ENCODE measurements around the gene TUBA1C. TPM values are rescaled to one million over a fixed set of nuclear protein-coding genes. Genes with fewer than 3 reads are reported as not detected.
"Not testable (repeated sequence)": the region's sequence is repeated elsewhere in the genome, so short reads cannot be mapped to it uniquely, and the experiment has no call there.

Gene TUBA1C
- total and polyA plus RNA-seq, 5 experiments from 2014 or later = 17.5 to 25.4 (median 23.5) TPM

- no peak overlapping the region for H3K27ac Mint-ChIP-seq
- peaks cover 26 to 71% (median 35%) of the 10 kb centered on the region in 5 donors for H3K27me3 Mint-ChIP-seq
- no peaks in the 10 kb centered on the region for H3K9me3 Mint-ChIP-seq
- POLR2A ChIA-PET = no interaction called here
- no peak overlapping the region for H3K4me3 Mint-ChIP-seq
- no peaks in the 10 kb centered on the region for H3K4me1 Mint-ChIP-seq
- ATAC-seq = no peak
- no peaks in the 10 kb centered on the region for H3K36me3 Mint-ChIP-seq
- DNase-seq = no peak
Observed at GRCh38 chr12:49305762-49306510, 41.1 kb downstream of the TUBA1C start.

GRCh38 chr12:49309386-49309785 lies 44.5 kb downstream of the TUBA1C start:
- H3K9me3 Mint-ChIP-seq = no peaks in the 10 kb centered on the region
- no peaks in the 10 kb centered on the region for H3K4me1 Mint-ChIP-seq
- POLR2A ChIA-PET = no interaction called here
- H3K27ac Mint-ChIP-seq = peak overlapping the region in 1 of 10 donors; percentile 34
- no peak overlapping the region for H3K4me3 Mint-ChIP-seq
- no peak for DNase-seq
- ATAC-seq = no peak
- no peaks in the 10 kb centered on the region for H3K36me3 Mint-ChIP-seq
- peaks cover 14 to 54% (median 23%) of the 10 kb centered on the region in 5 donors for H3K27me3 Mint-ChIP-seq

- H3K27ac Mint-ChIP-seq, H3K4me1 Mint-ChIP-seq, POLR2A ChIA-PET, H3K36me3 Mint-ChIP-seq, DNase-seq, H3K9me3 Mint-ChIP-seq, H3K4me3 Mint-ChIP-seq, ATAC-seq: not testable (repeated sequence)
- H3K27me3 Mint-ChIP-seq = peaks cover 13 to 52% (median 22%) of the 10 kb centered on the region in 5 donors
Observed at GRCh38 chr12:49310451-49311000, 45.6 kb downstream of the TUBA1C start.

- Mint-ChIP-seq H3K27ac (peak overlapping the region in 1 of 10 donors; percentile 47), H3K4me1 (no peaks in the 10 kb centered on the region)
Observed at GRCh38 chr12:49314811-49315210, 49.9 kb downstream of the TUBA1C start.

GRCh38 chr12:49317118-49317517 lies 52.2 kb downstream of the TUBA1C start:
- peaks cover 2 to 14% (median 3%) of the 10 kb centered on the region in 5 donors for H3K27me3 Mint-ChIP-seq
- H3K9me3 Mint-ChIP-seq, H3K4me3 Mint-ChIP-seq, H3K27ac Mint-ChIP-seq, DNase-seq, ATAC-seq, H3K4me1 Mint-ChIP-seq, H3K36me3 Mint-ChIP-seq, POLR2A ChIA-PET: not testable (repeated sequence)

More at GRCh38 chr12:49314811-49315210, 49.9 kb downstream of the TUBA1C start:
- no peaks in the 10 kb centered on the region for H3K9me3 Mint-ChIP-seq
- POLR2A ChIA-PET = interaction anchor here (0.7 kb wide), 1 partner anchor 21 kb away, joined by 3 read pairs; no protein-coding TSS in a partner anchor
- ATAC-seq (no peak), DNase-seq (no peak)
- peaks cover 2 to 15% (median 8%) of the 10 kb centered on the region in 5 donors for H3K27me3 Mint-ChIP-seq
- H3K36me3 Mint-ChIP-seq = no peaks in the 10 kb centered on the region
- H3K4me3 Mint-ChIP-seq = no peak overlapping the region

GRCh38 chr12:49320411-49321103 lies 55.7 kb downstream of the TUBA1C start:
- H3K9me3 Mint-ChIP-seq, H3K36me3 Mint-ChIP-seq, DNase-seq, POLR2A ChIA-PET, ATAC-seq, H3K27me3 Mint-ChIP-seq: not testable (repeated sequence)
- H3K4me3 Mint-ChIP-seq = peak overlapping the region in 8 of 10 donors; percentile 0 to 64 (median 38)
- peak overlapping the region in 1 of 10 donors; percentile 45 for H3K27ac Mint-ChIP-seq
- peaks cover 7 to 21% (median 16%) of the 10 kb centered on the region in 4 donors for H3K4me1 Mint-ChIP-seq

- Mint-ChIP-seq H3K27me3 (no peaks in the 10 kb centered on the region), H3K36me3 (no peaks in the 10 kb centered on the region), H3K9me3 (no peaks in the 10 kb centered on the region), H3K4me1 (peaks cover 7 to 21% (median 16%) of the 10 kb centered on the region in 4 donors), H3K4me3 (peak overlapping the region; percentile 87 to 99 (median 94)), H3K27ac (peak overlapping the region; percentile 66 to 94 (median 82))
- ATAC-seq = no peak
- POLR2A ChIA-PET = interaction anchor here (1.1 to 2.0 kb wide), 5 partner anchors 10 to 27 kb away, joined by 3 to 9 read pairs (median 4); partner anchors contain the start of genes C1QL4, DNAJC22 and PRPH
- no peak for DNase-seq
Observed at GRCh38 chr12:49322367-49322707, 57.5 kb downstream of the TUBA1C start.

GRCh38 chr12:49322708-49323523 lies 58.0 kb downstream of the TUBA1C start, which contains the start of gene TROAP:
TSS of gene TROAP (plus strand) at chr12:49323255. CDS start at chr12:49323609, 354 bp downstream.
- peak within 1 kb of the TSS; percentile 87 to 99 (median 94) for H3K4me3 Mint-ChIP-seq
- ATAC-seq = peak; percentile 95 to 98
- H3K27ac Mint-ChIP-seq = peak within 1 kb of the TSS; percentile 66 to 95 (median 88)
- H3K4me1 Mint-ChIP-seq = peaks cover 7 to 21% (median 16%) of the 10 kb centered on the region in 4 donors
- H3K27me3 Mint-ChIP-seq = no peaks in the 10 kb centered on the region
- no peaks in the 10 kb centered on the region for H3K36me3 Mint-ChIP-seq
- no peaks in the 10 kb centered on the region for H3K9me3 Mint-ChIP-seq
- POLR2A ChIA-PET = interaction anchor here (0.6 to 2.0 kb wide), 7 partner anchors 10 to 44 kb away, joined by 3 to 9 read pairs (median 4); partner anchors contain the start of genes C1QL4, DNAJC22 and PRPH
- DNase-seq = peak; percentile 90 to 98 (median 97)

GRCh38 chr12:49323524-49324097 lies 58.7 kb downstream of the TUBA1C start:
- H3K36me3 Mint-ChIP-seq = no peaks in the 10 kb centered on the region
- H3K4me1 Mint-ChIP-seq = peaks cover 7 to 21% (median 16%) of the 10 kb centered on the region in 4 donors
- peak overlapping the region in 8 of 10 donors; percentile 6 to 94 (median 84) for H3K27ac Mint-ChIP-seq
- ATAC-seq (no peak), DNase-seq (no peak)
- no peaks in the 10 kb centered on the region for H3K27me3 Mint-ChIP-seq
- H3K9me3 Mint-ChIP-seq = no peaks in the 10 kb centered on the region
- H3K4me3 Mint-ChIP-seq = peak overlapping the region; percentile 87 to 99 (median 94)
- POLR2A ChIA-PET = interaction anchor here (1.2 to 2.0 kb wide), 3 partner anchors 13 to 43 kb away, joined by 4 to 9 read pairs (median 5); partner anchors contain the start of genes C1QL4 and DNAJC22

Data from naive thymus-derived CD8-positive, alpha-beta T cell (primary cell).